Measurements from ENCODE around the gene PCDHB9. TPM values are rescaled to one million over a fixed set of nuclear protein-coding genes. Genes with fewer than 3 reads are reported as not detected.

Gene PCDHB9
- 9.2 TPM for total RNA-seq

DNA sequence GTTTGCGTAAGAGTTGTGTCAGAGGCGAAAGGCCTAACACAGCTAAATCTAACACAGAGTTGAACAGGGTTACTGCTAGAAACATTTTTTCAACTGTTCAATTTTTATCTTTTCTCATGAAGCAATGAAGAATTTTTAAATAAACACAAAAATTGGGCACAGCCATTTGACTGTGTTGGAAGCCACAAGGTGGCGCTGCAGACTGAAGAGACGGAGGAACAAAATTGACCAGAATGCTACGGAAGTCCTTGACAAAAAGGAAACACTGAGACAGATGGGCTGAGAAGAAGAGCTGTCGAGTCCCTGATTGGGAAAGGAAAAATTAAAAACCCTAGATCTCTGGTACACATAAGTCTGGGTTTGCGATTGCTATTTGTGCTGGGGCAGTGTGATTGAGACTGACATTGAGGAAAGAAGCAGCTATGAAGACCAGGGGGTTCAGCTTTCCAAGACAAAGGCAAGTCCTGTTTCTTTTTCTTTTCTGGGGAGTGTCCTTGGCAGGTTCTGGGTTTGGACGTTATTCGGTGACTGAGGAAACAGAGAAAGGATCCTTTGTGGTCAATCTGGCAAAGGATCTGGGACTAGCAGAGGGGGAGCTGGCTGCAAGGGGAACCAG lies at the start of gene PCDHB9:
Gene PCDHB9 (plus strand): TSS at position 265 of the 616 bp plus-strand sequence. CDS start 158 bp downstream, at position 423.

DNA sequence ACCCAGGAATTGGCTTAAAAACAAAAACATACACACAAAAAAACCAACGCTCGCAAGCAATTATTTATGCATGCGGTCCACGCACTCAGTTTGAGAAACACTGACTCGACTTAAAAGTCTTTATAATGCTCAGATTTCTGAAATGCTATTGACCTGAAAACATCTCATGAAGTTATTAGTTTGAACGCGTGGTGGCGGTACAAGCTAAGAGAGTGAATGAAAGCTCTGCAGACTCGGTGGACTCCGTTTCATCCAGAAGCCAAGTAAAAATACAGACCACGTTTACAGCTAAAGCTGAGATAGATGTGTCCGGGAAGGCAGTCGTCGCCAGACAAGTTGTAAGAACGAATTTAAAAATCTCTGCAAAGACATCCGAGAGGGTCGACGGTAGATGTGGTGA lies 37.1 kb upstream of the PCDHB9 start, which contains the start of gene PCDHB6:
Gene PCDHB6 (plus strand): TSS at position 246 of the 400 bp plus-strand sequence. CDS start 201 bp downstream, outside the sequence.

GRCh38 chr5:141172381-141173204 lies 14.4 kb upstream of the PCDHB9 start, which contains the start of gene PCDHB7:
Gene PCDHB7 (plus strand): TSS chr5:141172644. CDS start chr5:141172836, 192 bp downstream.

DNA sequence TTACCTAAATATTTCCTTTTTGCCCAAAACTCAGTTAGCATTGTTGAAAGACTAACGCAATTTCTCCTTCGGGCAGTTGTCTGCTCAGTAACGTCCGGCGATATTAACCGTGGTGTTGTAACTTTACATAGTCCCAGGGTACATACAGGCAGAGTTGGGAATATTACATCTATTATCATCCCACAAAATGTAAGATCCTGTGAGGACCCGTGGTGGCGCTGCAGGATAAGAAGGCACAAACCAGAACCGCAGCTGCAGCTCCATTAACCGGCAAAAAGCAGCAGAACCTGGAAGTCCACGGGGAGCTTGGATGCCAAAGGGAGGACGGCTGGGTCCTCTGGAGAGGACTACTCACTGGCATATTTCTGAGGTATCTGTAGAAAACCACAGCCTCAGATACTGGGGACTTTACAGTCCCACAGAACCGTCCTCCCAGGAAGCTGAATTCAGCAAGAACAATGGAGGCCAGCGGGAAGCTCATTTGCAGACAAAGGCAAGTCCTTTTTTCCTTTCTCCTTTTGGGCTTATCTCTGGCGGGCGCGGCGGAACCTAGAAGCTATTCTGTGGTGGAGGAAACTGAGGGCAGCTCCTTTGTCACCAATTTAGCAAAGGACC lies 9.3 kb upstream of the PCDHB9 start, which contains the start of gene PCDHB8:
Gene PCDHB8 (plus strand): TSS at position 214 of the 615 bp plus-strand sequence. CDS start 245 bp downstream, at position 459.

DNA sequence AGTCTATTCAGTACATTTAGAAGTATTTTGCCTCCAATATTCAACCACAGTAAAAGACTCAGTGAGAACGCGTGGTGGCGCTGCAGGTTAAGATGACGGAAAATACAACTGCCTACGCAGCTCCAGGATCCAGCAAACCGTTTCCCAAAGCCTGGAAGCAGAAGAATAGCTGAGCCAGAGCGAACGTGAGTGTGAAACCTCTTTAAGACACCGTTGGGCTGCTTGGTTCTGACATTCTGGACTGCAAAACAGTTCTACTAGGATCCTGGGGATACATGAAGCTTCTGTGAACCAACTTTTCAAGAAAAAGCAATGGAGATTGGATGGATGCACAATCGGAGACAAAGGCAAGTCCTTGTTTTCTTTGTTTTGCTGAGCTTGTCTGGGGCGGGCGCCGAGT lies 4.7 kb upstream of the PCDHB9 start, which contains the start of gene PCDHB16:
Gene PCDHB16 (plus strand): TSS at position 140 of the 400 bp plus-strand sequence. CDS start 173 bp downstream, at position 313.

GRCh38 chr5:141192110-141192725 lies 5.3 kb downstream of the PCDHB9 start, which contains the start of gene PCDHB10:
Gene PCDHB10 (plus strand): TSS chr5:141192353. CDS start chr5:141192553, 200 bp downstream.

DNA sequence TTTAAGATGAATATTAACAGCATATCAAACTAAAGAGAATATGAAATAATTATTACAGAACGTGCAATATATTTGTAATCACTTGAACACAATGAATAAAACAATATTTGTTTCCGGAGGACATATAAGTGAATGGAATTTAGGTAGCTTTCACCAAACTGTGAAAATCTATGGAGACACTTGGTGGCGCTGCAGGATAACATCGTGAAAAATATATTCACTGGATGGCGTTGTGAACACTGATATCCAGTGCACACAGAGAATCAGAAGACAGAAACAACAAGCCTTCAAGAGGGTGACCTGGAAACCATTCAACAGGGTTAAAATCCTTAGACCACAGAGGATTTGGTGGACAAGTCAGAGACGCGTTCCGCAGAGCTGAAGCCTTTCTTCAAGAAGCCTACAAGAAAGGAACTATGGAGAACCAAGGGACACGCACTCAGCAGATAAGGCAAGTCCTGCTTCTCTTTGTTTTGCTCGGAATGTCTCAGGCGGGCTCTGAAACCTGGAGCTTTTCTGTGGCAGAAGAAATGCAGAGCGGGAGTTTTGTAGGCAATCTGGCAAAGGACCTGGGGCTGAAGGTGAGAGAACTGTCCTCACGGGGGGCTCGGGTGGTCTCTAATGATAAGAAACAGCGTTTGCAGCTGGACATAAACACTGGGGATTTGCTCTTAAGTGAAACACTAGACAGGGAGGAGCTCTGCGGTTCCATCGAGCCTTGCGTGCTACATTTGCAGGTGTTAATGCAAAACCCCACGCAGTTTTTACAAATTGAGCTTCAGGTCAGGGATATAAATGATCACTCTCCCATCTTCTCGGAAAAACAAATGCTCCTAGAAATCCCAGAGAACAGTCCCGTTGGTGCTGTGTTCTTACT lies 12.6 kb downstream of the PCDHB9 start, which contains the start of gene PCDHB11:
Gene PCDHB11 (plus strand): TSS at position 269 of the 877 bp plus-strand sequence. CDS start 148 bp downstream, at position 417.

GRCh38 chr5:141208478-141208877 lies 21.5 kb downstream of the PCDHB9 start, which contains the start of gene PCDHB12:
Gene PCDHB12 (plus strand): TSS chr5:141208719. CDS start chr5:141208908, 189 bp downstream.

DNA sequence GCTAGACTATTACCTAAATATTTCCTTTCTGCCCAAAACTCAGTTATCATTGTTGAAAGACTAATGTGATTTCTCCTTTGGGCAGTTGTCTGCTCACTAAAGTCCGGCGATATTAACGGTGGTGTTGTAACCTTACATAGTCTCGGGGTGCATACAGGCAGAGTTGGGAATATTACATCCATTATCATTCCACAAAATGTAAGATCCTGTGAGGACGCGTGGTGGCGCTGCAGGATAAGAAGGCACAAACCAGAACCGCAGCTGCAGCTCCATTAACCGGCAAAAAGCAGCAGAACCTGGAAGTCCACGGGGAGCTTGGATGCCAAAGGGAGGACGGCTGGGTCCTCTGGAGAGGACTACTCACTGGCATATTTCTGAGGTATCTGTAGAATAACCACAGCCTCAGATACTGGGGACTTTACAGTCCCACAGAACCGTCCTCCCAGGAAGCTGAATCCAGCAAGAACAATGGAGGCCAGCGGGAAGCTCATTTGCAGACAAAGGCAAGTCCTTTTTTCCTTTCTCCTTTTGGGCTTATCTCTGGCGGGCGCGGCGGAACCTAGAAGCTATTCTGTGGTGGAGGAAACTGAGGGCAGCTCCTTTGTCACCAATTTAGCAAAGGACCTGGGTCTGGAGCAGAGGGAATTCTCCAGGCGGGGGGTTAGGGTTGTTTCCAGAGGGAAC lies 26.8 kb downstream of the PCDHB9 start, which contains the start of gene PCDHB13:
Gene PCDHB13 (plus strand): TSS at position 264 of the 684 bp plus-strand sequence. CDS start 205 bp downstream, at position 469.

DNA sequence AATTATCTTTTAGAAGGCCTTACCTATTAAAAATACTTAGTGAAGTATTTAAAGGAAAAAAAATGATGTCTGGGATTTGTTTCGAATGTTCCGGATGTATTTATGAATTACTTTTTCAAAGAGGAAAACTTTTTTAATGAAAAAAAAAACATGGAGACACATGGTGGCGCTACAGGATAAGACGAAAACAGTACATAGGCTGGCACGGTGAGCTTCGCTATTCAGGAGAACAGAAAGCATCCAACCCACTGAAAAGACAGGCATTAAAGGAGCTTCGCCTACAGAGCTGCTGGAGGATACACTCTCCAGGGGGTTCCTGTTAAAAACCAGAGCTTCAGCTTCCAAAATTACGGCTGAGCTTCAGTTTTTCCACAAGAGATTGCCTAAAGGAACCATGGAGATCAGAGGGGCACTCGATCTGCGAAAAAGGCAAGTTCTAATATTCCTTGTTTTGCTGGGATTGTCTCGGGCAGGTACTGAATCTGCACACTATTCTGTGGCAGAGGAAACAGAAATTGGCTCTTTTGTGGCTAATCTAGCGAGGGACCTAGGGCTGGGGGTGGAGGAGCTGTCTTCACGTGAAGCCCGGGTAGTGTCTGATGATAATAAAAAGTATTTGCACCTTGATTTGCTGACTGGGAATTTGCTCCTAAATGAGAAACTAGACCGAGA lies 36.3 kb downstream of the PCDHB9 start, which contains the start of gene PCDHB14:
Gene PCDHB14 (plus strand): TSS at position 232 of the 672 bp plus-strand sequence. CDS start 163 bp downstream, at position 395.

Other genes with a start within 250 kb of the PCDHB9 start
- gene PCDHAC2, start 220.7 kb upstream of the PCDHB9 start, total RNA-seq, result 47.1 TPM
- 0.46 TPM for gene PCDHB1, start 135.8 kb upstream of the PCDHB9 start, total RNA-seq
- 12.7 TPM for gene PCDHB2, start 92.5 kb upstream of the PCDHB9 start, total RNA-seq
- 13.6 TPM for gene PCDHB3, start 86.7 kb upstream of the PCDHB9 start, total RNA-seq
- 5.3 TPM for gene PCDHB4, start 65.3 kb upstream of the PCDHB9 start, total RNA-seq
- 11.1 TPM for gene PCDHB5, start 52.0 kb upstream of the PCDHB9 start, total RNA-seq
- 4.2 TPM for gene PCDHB6, start 37.1 kb upstream of the PCDHB9 start, total RNA-seq
- gene PCDHB7, start 14.5 kb upstream of the PCDHB9 start, total RNA-seq, result 8.5 TPM
- 8.1 TPM for gene PCDHB8, start 9.4 kb upstream of the PCDHB9 start, total RNA-seq
- gene PCDHB16, start 4.8 kb upstream of the PCDHB9 start, total RNA-seq, result 5.8 TPM
- gene PCDHB10, start 5.2 kb downstream of the PCDHB9 start, total RNA-seq, result 22.4 TPM
- gene PCDHB11, start 12.5 kb downstream of the PCDHB9 start, total RNA-seq, result 14.8 TPM
- gene PCDHB12, start 21.6 kb downstream of the PCDHB9 start, total RNA-seq, result 15.5 TPM
- gene PCDHB13, start 26.8 kb downstream of the PCDHB9 start, total RNA-seq, result 10.8 TPM
- 12.7 TPM for gene PCDHB14, start 36.2 kb downstream of the PCDHB9 start, total RNA-seq
- 22.6 TPM for gene PCDHB15, start 58.2 kb downstream of the PCDHB9 start, total RNA-seq
- gene SLC25A2, start 116.9 kb downstream of the PCDHB9 start, total RNA-seq, result 0.23 TPM
- gene TAF7, start 133.6 kb downstream of the PCDHB9 start, total RNA-seq, result 103 TPM
- gene PCDHGA1, start 143.4 kb downstream of the PCDHB9 start, total RNA-seq, result 4.2 TPM
- 8.5 TPM for gene PCDHGA2, start 151.6 kb downstream of the PCDHB9 start, total RNA-seq
- 7.2 TPM for gene PCDHGA3, start 156.7 kb downstream of the PCDHB9 start, total RNA-seq
- gene PCDHGB1, start 162.9 kb downstream of the PCDHB9 start, total RNA-seq, result 10.4 TPM
- 12.5 TPM for gene PCDHGA4, start 167.9 kb downstream of the PCDHB9 start, total RNA-seq
- gene PCDHGB2, start 172.8 kb downstream of the PCDHB9 start, total RNA-seq, result 7.6 TPM
- 7.2 TPM for gene PCDHGA5, start 177.0 kb downstream of the PCDHB9 start, total RNA-seq
- 9.2 TPM for gene PCDHGB3, start 183.1 kb downstream of the PCDHB9 start, total RNA-seq
- gene PCDHGA6, start 186.7 kb downstream of the PCDHB9 start, total RNA-seq, result 11.3 TPM
- 7.6 TPM for gene PCDHGA7, start 195.6 kb downstream of the PCDHB9 start, total RNA-seq
- gene PCDHGB4, start 200.5 kb downstream of the PCDHB9 start, total RNA-seq, result 14.8 TPM
- 6.9 TPM for gene PCDHGA8, start 205.5 kb downstream of the PCDHB9 start, total RNA-seq
- gene PCDHGB5, start 210.8 kb downstream of the PCDHB9 start, total RNA-seq, result 24.0 TPM
- 14.3 TPM for gene PCDHGA9, start 215.6 kb downstream of the PCDHB9 start, total RNA-seq
- 17.8 TPM for gene PCDHGB6, start 220.9 kb downstream of the PCDHB9 start, total RNA-seq
- gene PCDHGA10, start 225.8 kb downstream of the PCDHB9 start, total RNA-seq, result 15.2 TPM
- gene PCDHGB7, start 230.5 kb downstream of the PCDHB9 start, total RNA-seq, result 18.2 TPM
- 18.9 TPM for gene PCDHGA11, start 233.9 kb downstream of the PCDHB9 start, total RNA-seq
- gene PCDHGA12, start 243.3 kb downstream of the PCDHB9 start, total RNA-seq, result 7.4 TPM